ENCODE data around the gene GRXCR1.

Gene GRXCR1

DNA sequence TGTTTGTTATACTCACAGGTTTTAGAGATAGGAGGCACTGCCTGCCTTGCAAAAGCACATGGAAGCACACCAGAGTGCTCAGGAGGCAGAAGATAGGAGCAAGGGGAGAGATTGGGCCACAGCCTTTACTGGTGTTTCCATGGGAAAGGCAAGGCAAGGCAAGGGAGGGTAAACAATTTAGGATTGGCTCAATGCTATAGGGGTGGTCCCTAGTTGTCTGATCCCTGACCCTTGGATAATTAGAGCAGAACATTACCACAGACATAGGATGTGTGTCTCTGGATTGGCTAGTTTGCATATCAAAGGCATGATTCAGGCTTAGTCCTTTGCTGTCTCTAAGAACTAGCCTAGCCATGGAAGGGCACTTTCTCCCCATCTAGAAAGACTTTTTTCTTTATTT is 36.1 kb downstream of the GRXCR1 start:
- no peak for DNase-seq

- no peak for DNase-seq
These were observed 49.7 kb downstream of the GRXCR1 start for GRCh38 chr4:42942216-42942615.

- DNase-seq: no peak
These were observed 53.4 kb downstream of the GRXCR1 start for GRCh38 chr4:42945874-42946273.

DNA sequence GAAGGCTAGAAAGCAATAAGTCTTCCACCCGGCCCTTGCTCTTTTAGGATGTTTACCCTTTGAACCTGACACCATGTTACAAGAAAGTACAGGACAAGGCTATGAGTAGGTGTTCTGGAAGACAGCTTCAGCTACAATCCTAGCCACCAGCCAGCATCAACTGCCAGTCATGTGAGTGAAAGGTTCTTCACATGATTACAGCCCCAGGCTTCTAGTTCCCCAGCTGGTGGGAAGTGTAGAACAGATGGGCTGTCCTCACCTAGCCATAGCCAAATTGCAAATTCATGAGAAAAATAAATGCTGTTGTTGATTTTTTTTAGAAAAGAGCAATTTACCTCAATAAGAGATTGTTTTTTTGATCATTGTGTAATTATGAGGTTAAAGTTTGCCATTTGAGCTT is 60.8 kb downstream of the GRXCR1 start:
- peak in 1 of 14 donors; percentile 76 for DNase-seq

- peak in 4 of 14 donors; percentile 0 to 83 (median 6) for DNase-seq
These were observed 62.6 kb downstream of the GRXCR1 start for GRCh38 chr4:42954963-42955669.

- no peak for DNase-seq
These were observed 63.4 kb downstream of the GRXCR1 start for GRCh38 chr4:42955746-42956505.

DNA sequence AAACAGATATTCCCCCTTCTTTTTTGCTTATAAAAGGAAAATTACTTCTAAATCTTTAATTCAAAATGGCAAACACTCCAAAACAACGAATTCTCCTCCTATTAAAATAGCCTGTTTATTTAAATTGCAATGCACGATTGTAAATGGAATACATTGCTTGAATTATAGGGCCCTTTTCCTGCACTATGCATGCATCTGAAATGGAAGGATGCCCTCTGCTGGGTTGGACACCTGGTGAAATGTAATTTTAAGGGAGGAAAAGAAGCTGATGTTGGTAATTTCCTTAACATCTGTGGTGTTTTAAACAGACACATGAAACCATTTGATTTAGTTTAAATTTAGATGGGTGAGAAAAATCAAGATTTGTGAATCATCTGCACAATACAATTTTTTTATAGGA is 72.8 kb downstream of the GRXCR1 start:
- DNase-seq: peak in 1 of 14 donors; percentile 17

DNA sequence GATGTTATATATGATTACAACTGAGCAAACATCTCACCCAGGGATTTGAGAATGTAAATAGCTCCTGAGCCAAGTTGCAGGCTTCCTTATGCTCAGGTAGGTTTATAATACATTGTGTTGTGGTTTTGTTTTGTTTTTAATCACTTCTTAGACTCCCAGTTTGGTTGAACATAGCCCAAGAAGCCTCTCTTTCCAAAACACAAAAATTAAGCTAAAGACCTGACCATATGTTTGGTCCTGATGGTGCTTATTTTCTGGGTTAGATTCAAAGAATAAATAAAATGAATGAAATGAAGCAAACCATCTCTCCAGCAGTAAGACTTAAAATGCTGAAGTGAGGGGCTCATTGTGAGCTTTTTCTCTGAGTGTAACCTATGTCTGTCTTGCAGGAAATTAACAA is 93.5 kb downstream of the GRXCR1 start:
- DNase-seq: peak in 1 of 14 donors; percentile 65

DNA sequence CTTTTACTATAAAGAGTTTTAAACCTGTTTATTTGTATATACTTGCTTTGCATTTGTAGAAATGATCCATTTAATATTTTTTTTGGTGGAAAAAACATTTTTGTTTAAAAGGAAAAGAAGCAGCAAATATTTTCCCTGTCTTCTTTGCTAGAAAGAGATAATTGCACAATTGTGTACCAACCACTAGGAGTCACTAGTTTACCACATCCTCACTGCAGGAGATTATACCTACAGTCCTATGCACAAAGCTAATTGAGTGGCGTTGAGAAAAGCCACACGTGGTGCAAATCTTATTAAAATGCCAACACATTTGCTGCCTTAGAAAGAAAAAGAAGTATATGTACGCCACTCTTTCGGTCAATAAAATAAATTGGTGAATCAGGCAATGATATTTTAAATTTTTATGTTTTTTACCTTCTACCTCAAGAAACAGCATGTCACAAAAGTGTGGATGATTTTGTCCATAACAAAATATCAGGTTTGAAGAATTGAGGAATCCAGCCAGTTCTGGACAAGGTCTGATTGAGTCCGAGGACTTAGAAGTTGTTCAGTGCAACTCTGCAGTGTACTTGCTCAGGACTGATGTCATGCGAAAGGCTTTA is 102.9 kb downstream of the GRXCR1 start:
- peak in 1 of 14 donors; percentile 7 for DNase-seq

DNA sequence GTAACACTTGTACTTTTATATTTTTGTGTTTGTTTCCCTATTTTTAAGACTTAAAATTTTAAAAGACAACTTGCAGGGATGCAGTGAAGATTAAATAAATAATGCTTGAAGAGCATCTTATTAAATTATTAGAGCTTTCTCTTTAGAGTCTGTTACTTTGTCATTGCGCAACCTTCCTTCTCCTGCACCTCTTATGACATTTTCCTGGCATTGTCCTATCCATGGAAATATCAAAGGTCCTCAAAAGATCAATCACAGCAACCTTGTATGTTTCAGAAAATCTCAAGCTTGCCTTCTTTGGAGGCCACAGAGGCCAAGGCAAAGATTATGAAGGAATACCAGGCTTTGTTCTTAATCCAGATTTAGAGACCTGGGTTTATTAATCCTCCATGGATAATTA is 116.3 kb downstream of the GRXCR1 start:
- DNase-seq: no peak

DNA sequence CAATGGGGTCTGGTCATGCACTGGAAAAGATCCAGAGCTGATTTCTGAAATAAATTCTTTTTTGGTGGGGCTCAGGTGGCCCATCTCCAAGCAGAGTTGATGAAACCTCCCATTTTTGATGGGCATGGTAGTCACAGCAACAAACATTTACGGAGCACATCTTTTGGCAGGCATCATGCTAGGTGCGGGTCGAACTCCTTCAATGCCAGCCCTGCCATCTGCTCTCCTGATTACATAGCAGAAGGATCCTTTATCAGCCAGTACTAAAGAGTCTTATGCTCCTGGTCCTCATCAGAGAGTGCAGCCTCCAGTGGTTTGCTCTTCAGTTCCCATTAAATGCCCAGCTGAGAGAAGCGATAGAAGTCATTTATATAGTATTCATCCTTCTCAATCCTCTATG is 121.7 kb downstream of the GRXCR1 start:
- DNase-seq: peak in 2 of 14 donors; percentile 8 to 88

GRCh38 chr4:43041632-43042031 is 149.1 kb downstream of the GRXCR1 start:
- DNase-seq: no peak

- no peak for DNase-seq
These were observed 154.5 kb downstream of the GRXCR1 start for GRCh38 chr4:43047058-43047457.

- DNase-seq: no peak
These were observed 156.1 kb downstream of the GRXCR1 start for GRCh38 chr4:43048570-43048969.

DNA sequence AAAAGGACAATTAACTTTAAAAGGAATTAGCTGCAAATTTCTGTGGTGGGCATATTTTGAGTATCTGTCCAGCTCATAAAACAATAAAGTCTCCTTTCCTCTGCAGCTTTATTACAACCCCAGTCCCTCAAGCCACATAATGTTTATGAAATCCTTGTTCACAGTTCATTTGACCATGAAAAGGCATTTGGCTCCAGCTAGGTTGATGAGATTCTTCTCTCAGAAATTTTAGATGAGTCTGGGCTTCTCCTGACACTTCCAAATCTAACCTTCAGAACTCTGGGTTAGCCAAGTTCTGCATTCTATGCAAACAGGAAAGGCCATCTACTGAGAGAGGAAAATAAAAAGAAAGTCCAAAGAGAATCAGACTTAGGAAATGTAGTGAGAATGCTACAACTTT is 156.8 kb downstream of the GRXCR1 start:
- no peak for DNase-seq

DNA sequence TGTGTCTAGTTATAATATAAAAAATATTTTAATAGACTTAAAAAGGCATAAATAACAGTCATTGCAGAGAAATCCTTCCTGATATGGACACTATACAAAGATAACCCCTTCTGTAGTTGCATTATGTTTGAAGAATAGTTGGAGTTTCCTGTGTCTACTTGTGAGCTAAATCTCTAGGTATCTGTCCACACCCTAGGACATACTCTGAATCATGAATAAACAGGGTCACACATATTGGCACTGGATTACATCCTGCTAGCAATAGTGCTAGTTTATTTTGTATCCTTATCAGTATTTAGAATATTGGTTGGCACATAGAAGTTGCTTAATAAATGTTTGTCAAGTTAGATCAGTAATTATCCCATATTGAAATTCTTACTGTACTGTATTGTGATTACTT is 173.9 kb downstream of the GRXCR1 start:
- no peak for DNase-seq

GRCh38 chr4:43071069-43071468 is 178.6 kb downstream of the GRXCR1 start:
- DNase-seq: no peak
